SU-DHL-6 (cell line): Measurements from ENCODE around the gene CD47.

Experiments
- H2AFZ ChIP-seq: fragments of 200-600 bp; sonication (generic); 2 replicates; pipeline ENCODE4 v1.6.1; 2014; ENCODE audit warnings: low read depth, mild to moderate bottlenecking, moderate library complexity, mixed read lengths, antibody characterized with exemption, low read length; ENCODE audit not compliant: severe bottlenecking
- H3F3A ChIP-seq: fragments of 200-600 bp; shearing (Covaris generic); 2 replicates; pipeline ENCODE4 v1.6.0; 2016; ENCODE audit warnings: antibody characterized with exemption, mild to moderate bottlenecking; ENCODE audit not compliant: insufficient read depth
- H3K27ac ChIP-seq: fragments of 200-600 bp; sonication (generic); 2 replicates; pipeline ENCODE4 v1.5.1; 2016; ENCODE audit warnings: low read depth, mild to moderate bottlenecking, low read length, moderate library complexity, mixed read lengths
- H3K27me3 ChIP-seq: fragments of 200-600 bp; sonication (generic), shearing (Covaris generic); 2 replicates; pipeline ENCODE4 v1.6.0; 2014; ENCODE audit warnings: mild to moderate bottlenecking, low read length
- H3K36me3 ChIP-seq: fragments of 200-600 bp; sonication (generic); 2 replicates; pipeline ENCODE4 v1.6.1; 2014; ENCODE audit warnings: mild to moderate bottlenecking, low read length, mixed read lengths
- H3K4me2 ChIP-seq: fragments of 300-600, 200-600 bp; shearing (Covaris generic), sonication (generic); 2 replicates; pipeline ENCODE4 v1.6.0; 2014; ENCODE audit warnings: low read length, low read depth, mild to moderate bottlenecking; ENCODE audit not compliant: poor library complexity, severe bottlenecking
- H3K4me3 ChIP-seq: fragments of 200-600 bp; sonication (generic); 2 replicates; pipeline ENCODE4 v1.5.1; 2014; ENCODE audit warnings: antibody characterized with exemption, low read length, mild to moderate bottlenecking, mixed read lengths; ENCODE audit not compliant: insufficient read depth, poor library complexity, severe bottlenecking
- H3K79me2 ChIP-seq: fragments of 200-600 bp; sonication (generic); 2 replicates; pipeline ENCODE4 v1.6.1; 2014; ENCODE audit warnings: mild to moderate bottlenecking, low read length, moderate library complexity; ENCODE audit not compliant: insufficient read depth
- H3K9ac ChIP-seq: fragments of 200-600 bp; sonication (generic); 2 replicates; pipeline ENCODE4 v1.7.0; 2014; ENCODE audit warnings: mild to moderate bottlenecking, low read length
- H3K9me2 ChIP-seq: fragments of 200-600 bp; sonication (generic); replicated peaks from 2 replicates; pipeline ENCODE4 v1.6.1; 2014; ENCODE audit warnings: low read length; ENCODE audit not compliant: insufficient read depth
- H3K9me3 ChIP-seq: fragments of 200-600 bp; sonication (generic); 2 replicates; pipeline ENCODE4 v1.6.1; 2014; ENCODE audit warnings: low read length, mixed read lengths; ENCODE audit not compliant: insufficient read depth
- H4K20me1 ChIP-seq: fragments of 200-600 bp; sonication (generic); 2 replicates; pipeline ENCODE4 v1.6.1; 2014; ENCODE audit warnings: low read depth, mild to moderate bottlenecking, antibody characterized with exemption, low read length, moderate library complexity, mixed read lengths
- CTCF ChIP-seq: fragments of 200-600 bp; sonication (generic); IDR thresholded peaks from one replicate; pipeline ENCODE4 v1.5.1; 2017; ENCODE audit warnings: antibody characterized with exemption, mild to moderate bottlenecking, low read length, moderate library complexity; ENCODE audit not compliant: insufficient read depth, poor library complexity, severe bottlenecking
- EZH2phosphoT487 ChIP-seq: fragments of 200-600 bp; sonication (generic), shearing (Covaris generic); conservative IDR thresholded peaks from 2 replicates; pipeline ENCODE4 v1.6.1; 2018; ENCODE audit warnings: mild to moderate bottlenecking, antibody characterized with exemption, low read length, moderate library complexity, mixed read lengths

Gene CD47

GRCh38 chr3:108127301-108127988 lies 36.6 kb upstream of the CD47 start:
- peak overlapping the region; percentile 4; the same call in 1 of the 2 replicates for H3K9ac ChIP-seq
- H3K79me2 ChIP-seq, result peaks cover 24% of the 10 kb centered on the region; the same call in 1 of the 2 replicates
- no peaks in the 10 kb centered on the region for H3K9me3 ChIP-seq
- H3K4me2 ChIP-seq, result peak overlapping the region; percentile 99
- peaks cover 7% of the 10 kb centered on the region; the same call in 1 of the 2 replicates for H3K36me3 ChIP-seq
- TF ChIP-seq EZH2phosphoT487 (no peak), CTCF (no peak)
- peak overlapping the region; percentile 43; the same call in 1 of the 2 replicates for H3K27ac ChIP-seq
- H4K20me1 ChIP-seq, result no peaks in the 10 kb centered on the region
- H2AFZ ChIP-seq, result no peak overlapping the region
- no peaks in the 10 kb centered on the region for H3K9me2 ChIP-seq
- H3K4me3 ChIP-seq, result peak overlapping the region; percentile 1
- no peaks in the 10 kb centered on the region for H3K27me3 ChIP-seq
- H3F3A ChIP-seq, result peaks cover 25% of the 10 kb centered on the region

- Histone ChIP-seq H3K79me2 (peaks cover 21% of the 10 kb centered on the region; the same call in 1 of the 2 replicates), H3K27me3 (no peaks in the 10 kb centered on the region), H3K9ac (peak overlapping the region; percentile 81), H3F3A (peaks cover 25% of the 10 kb centered on the region), H3K27ac (peak overlapping the region; percentile 94), H3K9me3 (no peaks in the 10 kb centered on the region), H3K4me2 (peak overlapping the region; percentile 99), H3K36me3 (peaks cover 7% of the 10 kb centered on the region; the same call in 1 of the 2 replicates), H3K4me3 (peak overlapping the region; percentile 59), H2AFZ (no peak overlapping the region), H3K9me2 (no peaks in the 10 kb centered on the region), H4K20me1 (no peaks in the 10 kb centered on the region)
- TF ChIP-seq CTCF, result no peak
- no peak for TF ChIP-seq EZH2phosphoT487
Measured at GRCh38 chr3:108126348-108126747, 35.5 kb upstream of the CD47 start.

- H3K9ac ChIP-seq, result peak overlapping the region; percentile 81
- no peaks in the 10 kb centered on the region for H3K9me3 ChIP-seq
- H2AFZ ChIP-seq, result no peak overlapping the region
- H3K27me3 ChIP-seq, result no peaks in the 10 kb centered on the region
- peak overlapping the region; percentile 94 for H3K27ac ChIP-seq
- no peak for TF ChIP-seq CTCF
- no peak for TF ChIP-seq EZH2phosphoT487
- H3K9me2 ChIP-seq, result no peaks in the 10 kb centered on the region
- peaks cover 18% of the 10 kb centered on the region; the same call in 1 of the 2 replicates for H3K79me2 ChIP-seq
- peak overlapping the region; percentile 59 for H3K4me3 ChIP-seq
- peak overlapping the region; percentile 99 for H3K4me2 ChIP-seq
- H3F3A ChIP-seq, result peaks cover 25% of the 10 kb centered on the region
- peaks cover 7% of the 10 kb centered on the region; the same call in 1 of the 2 replicates for H3K36me3 ChIP-seq
- H4K20me1 ChIP-seq, result no peaks in the 10 kb centered on the region
Measured at GRCh38 chr3:108125550-108126071, 34.8 kb upstream of the CD47 start.
